IMR-90 (cell line): ENCODE results near the gene ANAPC1. TPM values are rescaled to one million over a fixed set of nuclear protein-coding genes. Genes with fewer than 3 reads are reported as not detected.
"Not testable (repeated sequence)": the region's sequence is repeated elsewhere in the genome, so short reads cannot be mapped to it uniquely, and the experiment has no call there.

Experiments
- ATAC-seq: fragments of 200-7000 bp; cut with Tn5 transposase; 2 replicates; pipeline ENCODE4 v1.9.1; 2020; ENCODE audit warnings: low read depth, mild to moderate bottlenecking, moderate library complexity
- BruUV-seq: library from RNA; stranded (reverse); fragments of 400-500 nt; replicated peaks from 2 replicates; lab custom pipeline; 2021; lab: Mats Ljungman, UMichigan
- CTCF ChIA-PET: fragments of 300-600 bp; formaldehyde crosslinking; extraction: SDS; loops from one replicate; lab custom pipeline; 2021; ENCODE audit warnings: antibody characterized with exemption; lab: Yijun Ruan, JAX
- POLR2A ChIA-PET: fragments of 300-600 bp; sonication (Branson Sonifier 250); formaldehyde crosslinking; loops from one replicate; lab custom pipeline; 2022; ENCODE audit warnings: antibody characterized with exemption; ENCODE audit not compliant: unreplicated experiment; lab: Charles Lee
- DNase-seq: peaks from one replicate; pipeline ENCODE4 v3.0.0; 2013
- H2AFZ ChIP-seq: replicated peaks from 2 replicates; pipeline ENCODE3; 2013; ENCODE audit warnings: low read length, mild to moderate bottlenecking; ENCODE audit not compliant: poor library complexity
- H2AK5ac ChIP-seq: 2 replicates; pipeline ENCODE4 v1.6.1; 2013; ENCODE audit warnings: low read depth, low read length, inconsistent platforms
- H2AK9ac ChIP-seq: replicated peaks from 2 replicates; pipeline ENCODE3; 2013; ENCODE audit warnings: mild to moderate bottlenecking, low read depth, low read length, moderate library complexity; ENCODE audit not compliant: poor library complexity
- H2BK120ac ChIP-seq: 2 replicates; pipeline ENCODE4 v1.6.1; 2013; ENCODE audit warnings: low read depth, low read length, inconsistent platforms
- H2BK15ac ChIP-seq: 3 replicates; pipeline ENCODE4 v1.6.1; 2013; ENCODE audit warnings: low read depth, low read length, inconsistent platforms
- H2BK20ac ChIP-seq: 2 replicates; pipeline ENCODE4 v1.6.1; 2013; ENCODE audit warnings: low read depth, mild to moderate bottlenecking, inconsistent platforms, low read length, moderate library complexity
- H2BK5ac ChIP-seq: 2 replicates; pipeline ENCODE4 v1.6.1; 2013; ENCODE audit warnings: mild to moderate bottlenecking, low read depth, low read length, inconsistent platforms; ENCODE audit not compliant: poor library complexity, severe bottlenecking
- H3K14ac ChIP-seq: replicated peaks from 2 replicates; pipeline ENCODE4 v1.6.1; 2013; ENCODE audit warnings: low read depth, low read length, inconsistent platforms
- H3K18ac ChIP-seq: 2 replicates; pipeline ENCODE4 v1.6.1; 2013; ENCODE audit warnings: low read depth, low read length, control low read depth
- H3K23ac ChIP-seq: 2 replicates; pipeline ENCODE4 v1.6.1; 2013; ENCODE audit warnings: low read depth, low read length, inconsistent platforms
- H3K27ac ChIP-seq: 2 replicates; pipeline ENCODE4 v1.5.1; 2013; ENCODE audit warnings: mild to moderate bottlenecking, control low read depth, low read length; ENCODE audit not compliant: insufficient read depth
- H3K27me3 ChIP-seq: 2 replicates; pipeline ENCODE4 v1.6.1; 2013; ENCODE audit warnings: low read length; ENCODE audit not compliant: control insufficient read depth, insufficient read depth
- H3K36me3 ChIP-seq: 2 replicates; pipeline ENCODE4 v1.6.1; 2013; ENCODE audit warnings: low read length, mixed read lengths; ENCODE audit not compliant: control insufficient read depth, insufficient read depth
- H3K4ac ChIP-seq: 2 replicates; pipeline ENCODE4 v1.6.1; 2013; ENCODE audit warnings: low read depth, low read length, inconsistent platforms
- H3K4me1 ChIP-seq: 2 replicates; pipeline ENCODE4 v1.6.1; 2013; ENCODE audit warnings: low read length, mixed read lengths; ENCODE audit not compliant: control insufficient read depth, insufficient read depth
- H3K4me2 ChIP-seq: 2 replicates; pipeline ENCODE4 v1.6.1; 2013; ENCODE audit warnings: low read depth, mild to moderate bottlenecking, control low read depth, low read length, moderate library complexity
- H3K4me3 ChIP-seq: 2 replicates; pipeline ENCODE4 v1.5.1; 2013; ENCODE audit warnings: low read depth, mild to moderate bottlenecking, control low read depth, low read length, moderate library complexity; ENCODE audit not compliant: insufficient read depth
- H3K56ac ChIP-seq: 2 replicates; pipeline ENCODE4 v1.6.1; 2013; ENCODE audit warnings: low read length, inconsistent platforms; ENCODE audit not compliant: insufficient read depth; ENCODE audit errors: extremely low read depth
- H3K79me1 ChIP-seq, 2 experiments: 2 replicates each; pipeline ENCODE4 v1.6.1; 2013; ENCODE audit warnings: low read length in 2 of 2, inconsistent platforms in 1 of 2, low read depth in 1 of 2
- H3K9ac ChIP-seq: 2 replicates; pipeline ENCODE4 v1.6.1; 2013; ENCODE audit warnings: low read depth, low read length, control low read depth
- H3K9me1 ChIP-seq: 2 replicates; pipeline ENCODE4 v1.6.1; 2013; ENCODE audit warnings: low read length, inconsistent platforms; ENCODE audit not compliant: insufficient read depth
- H3K9me3 ChIP-seq: 2 replicates; pipeline ENCODE4 v1.6.1; 2013; ENCODE audit warnings: low read length; ENCODE audit not compliant: control insufficient read depth, insufficient read depth
- H4K20me1 ChIP-seq: 2 replicates; pipeline ENCODE4 v1.6.1; 2013; ENCODE audit warnings: low read length, inconsistent platforms; ENCODE audit not compliant: insufficient read depth
- H4K5ac ChIP-seq: 2 replicates; pipeline ENCODE4 v1.6.1; 2013; ENCODE audit warnings: mild to moderate bottlenecking, low read depth, low read length, control low read depth
- H4K8ac ChIP-seq, 2 experiments: 2 replicates each; pipeline ENCODE4 v1.6.1; 2013; ENCODE audit warnings: low read depth in 2 of 2, low read length in 2 of 2, control low read depth in 1 of 2, inconsistent platforms in 1 of 2
- H4K91ac ChIP-seq: 2 replicates; pipeline ENCODE4 v1.6.1; 2013; ENCODE audit warnings: low read depth, low read length, inconsistent platforms; ENCODE audit not compliant: insufficient read depth
- WGBS, 2 experiments: methylation state at CpG; one replicate each; pipeline versions ENCODE4 v1.1.5 to v1.1.7; 2013; ENCODE audit warnings: missing lambda C conversion rate in 2 of 2; ENCODE audit not compliant: insufficient read length in 1 of 2; ENCODE audit errors: extremely low coverage in 2 of 2; 5-methylcytosine and 5-hydroxymethylcytosine counted together
- dilution Hi-C: fragments of 300-500 bp; cut with HindIII; formaldehyde crosslinking; loops from one replicate; pipeline ENCODE4 v1.14.3; 2018; ENCODE audit warnings: low sequenced_read_pairs; ENCODE audit not compliant: unreplicated experiment
- in situ Hi-C: fragments of 300-500 bp; cut with MboI; formaldehyde crosslinking; loops from 3 replicates; pipeline ENCODE4 v1.14.3; 2019; ENCODE audit warnings: low sequenced_read_pairs, inconsistent platforms, mixed read lengths
- intact Hi-C: fragments of 100-400 bp; cut with micrococcal nuclease; formaldehyde crosslinking; loops from 2 replicates; pipeline ENCODE4 v1.10.0; 2022
- polyA plus RNA-seq, 3 experiments: library from polyadenylated mRNA; depleted of rRNA; stranded (reverse); fragments of >200 nt; gene quantifications; 2 replicates each; pipeline ENCODE4 v1.2.3, GENCODE V29; 2012; ENCODE audit warnings: low replicate concordance in 1 of 3
- total RNA-seq: library from RNA; depleted of rRNA; stranded (reverse); fragments of >200 nt; gene quantifications from 2 replicates; pipeline ENCODE4 v1.2.3, GENCODE V29; 2012

ANAPC1 gene
- total and polyA plus RNA-seq, 2 of the 4 experiments (the other 2 are of a cell fraction) = 14.6 to 50.7 TPM

GRCh38 chr2:111729812-111730458 is 154.1 kb downstream of the ANAPC1 start:
- dilution Hi-C loops = not testable (repeated sequence)

DNA sequence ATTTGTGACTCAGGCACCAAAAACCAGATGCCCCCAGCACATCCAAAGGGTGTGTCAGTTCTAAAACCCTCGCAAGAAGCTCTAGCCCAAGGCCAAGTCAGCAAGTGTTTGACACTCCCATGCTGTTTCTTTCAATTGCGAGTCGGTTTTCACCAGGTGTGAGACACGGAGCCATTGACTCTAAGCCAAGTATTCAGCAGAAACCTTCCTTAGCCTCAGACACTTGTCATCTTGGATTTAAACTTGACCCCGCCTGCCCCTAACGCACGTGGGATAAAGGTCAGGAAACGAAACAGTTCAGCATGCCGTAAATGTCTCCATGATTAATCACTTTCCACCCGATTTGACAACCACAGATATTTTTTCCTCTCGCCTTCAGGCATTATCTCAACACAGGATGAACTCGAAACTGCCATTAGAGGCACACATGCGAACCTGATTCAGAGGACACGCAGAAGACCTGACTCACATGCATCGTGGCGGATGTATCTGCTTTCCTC is 156.3 kb downstream of the ANAPC1 start:
- H2AK9ac ChIP-seq, ATAC-seq, H2BK20ac ChIP-seq, H2BK15ac ChIP-seq, H3K4ac ChIP-seq, H3K27ac ChIP-seq, H4K8ac ChIP-seq, H2BK120ac ChIP-seq, H4K5ac ChIP-seq, H3K9me3 ChIP-seq, H3K27me3 ChIP-seq, H3K23ac ChIP-seq, H3K4me2 ChIP-seq, H3K4me3 ChIP-seq, H3K36me3 ChIP-seq, dilution Hi-C loops, H3K18ac ChIP-seq, in situ Hi-C loops, H2AFZ ChIP-seq, H4K91ac ChIP-seq, H2BK5ac ChIP-seq, H3K14ac ChIP-seq, H3K79me1 ChIP-seq, DNase-seq, H4K20me1 ChIP-seq, POLR2A ChIA-PET, CTCF ChIA-PET, H3K56ac ChIP-seq, H2AK5ac ChIP-seq, H3K9ac ChIP-seq, H3K9me1 ChIP-seq, intact Hi-C loops, BruUV-seq, H3K4me1 ChIP-seq: not testable (repeated sequence)
- no CpG with 5 or more reads among the region's 16 CpGs for whole genome bisulfite sequencing, 2 experiments

More at GRCh38 chr2:111729812-111730458, 154.1 kb downstream of the ANAPC1 start:
- H3K27me3 ChIP-seq, in situ Hi-C loops, H3K9me1 ChIP-seq, H3K9me3 ChIP-seq, BruUV-seq, H2AFZ ChIP-seq, H4K8ac ChIP-seq, DNase-seq, H3K4me2 ChIP-seq, H3K56ac ChIP-seq, H4K5ac ChIP-seq, CTCF ChIA-PET, H3K14ac ChIP-seq, H3K18ac ChIP-seq, H4K91ac ChIP-seq, H3K4ac ChIP-seq, H3K23ac ChIP-seq, H3K36me3 ChIP-seq, H2BK15ac ChIP-seq, H3K79me1 ChIP-seq, H3K27ac ChIP-seq, H2BK5ac ChIP-seq, H4K20me1 ChIP-seq, POLR2A ChIA-PET, H2BK20ac ChIP-seq, H2BK120ac ChIP-seq, H3K4me1 ChIP-seq, ATAC-seq, H3K4me3 ChIP-seq, H2AK9ac ChIP-seq, intact Hi-C loops, H2AK5ac ChIP-seq, H3K9ac ChIP-seq: not testable (repeated sequence)
- no CpG with 5 or more reads among the region's 9 CpGs for WGBS, 2 experiments
